ENCODE data around the gene CKB. TPM values are rescaled to one million over a fixed set of nuclear protein-coding genes. Genes with fewer than 3 reads are reported as not detected.

Gene CKB
- 6.4 TPM for total RNA-seq

DNA sequence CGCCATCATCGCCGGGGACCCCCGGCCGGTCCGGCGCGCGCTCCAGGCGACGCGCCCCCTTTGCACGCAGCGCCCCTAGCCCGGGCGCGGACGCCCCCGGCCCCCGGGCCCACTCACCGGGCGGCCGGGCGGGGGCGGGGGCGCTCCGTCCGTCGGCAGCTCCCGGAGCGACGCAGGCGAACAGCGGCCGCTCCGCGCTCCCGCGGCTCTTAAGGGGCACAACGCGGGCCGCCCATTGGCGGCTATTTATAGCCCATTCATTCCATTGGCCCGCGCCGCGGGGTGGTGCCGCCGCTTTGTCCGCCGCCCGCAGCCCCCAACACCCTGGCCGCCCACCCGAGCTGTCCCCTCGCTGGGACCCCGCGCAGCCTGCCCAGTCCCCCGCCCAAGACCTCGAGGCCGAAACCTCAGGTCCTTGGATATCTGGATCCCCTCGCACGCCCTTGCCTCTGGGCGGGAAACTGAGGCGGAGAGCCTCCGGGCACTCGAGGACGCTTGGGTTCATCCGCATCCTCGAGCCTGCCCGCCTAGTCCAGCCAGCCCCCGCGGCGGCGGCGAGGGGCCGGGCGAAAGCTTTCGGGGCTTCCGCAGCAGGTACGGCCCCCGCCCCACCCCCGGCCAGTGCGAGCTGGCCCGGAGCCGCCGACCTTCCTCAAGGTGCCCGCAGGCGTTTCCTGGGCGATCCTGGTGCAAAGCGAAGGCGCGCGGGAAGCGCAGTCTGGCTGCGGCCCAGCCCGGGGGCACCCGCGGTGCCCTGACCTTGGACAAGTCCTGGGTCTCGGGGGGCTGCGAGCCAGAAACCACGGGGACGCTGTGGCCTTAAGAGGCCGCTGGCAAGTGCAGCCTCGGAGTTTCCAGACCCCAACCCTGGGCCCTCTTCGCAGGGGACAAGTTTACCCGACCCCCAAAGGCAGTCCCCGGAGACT lies at the start of gene CKB:
TSS of gene CKB (minus strand) at position 182 of the 926 bp plus-strand sequence. CDS start 337 bp downstream, outside the sequence.
- peak within 1 kb of the TSS; percentile 24 for H3K4me3 ChIP-seq (ENCODE audit: low read length)
- peaks cover 50% of the 10 kb centered on the region for H3K4me1 ChIP-seq (ENCODE audit: insufficient read depth, low read length)
- no peaks in the 10 kb centered on the region for H3K9me3 ChIP-seq (ENCODE audit: low read depth, low read length)
- peaks cover 27% of the 10 kb centered on the region for H3K27me3 ChIP-seq (ENCODE audit: insufficient read depth, low read length)

DNA sequence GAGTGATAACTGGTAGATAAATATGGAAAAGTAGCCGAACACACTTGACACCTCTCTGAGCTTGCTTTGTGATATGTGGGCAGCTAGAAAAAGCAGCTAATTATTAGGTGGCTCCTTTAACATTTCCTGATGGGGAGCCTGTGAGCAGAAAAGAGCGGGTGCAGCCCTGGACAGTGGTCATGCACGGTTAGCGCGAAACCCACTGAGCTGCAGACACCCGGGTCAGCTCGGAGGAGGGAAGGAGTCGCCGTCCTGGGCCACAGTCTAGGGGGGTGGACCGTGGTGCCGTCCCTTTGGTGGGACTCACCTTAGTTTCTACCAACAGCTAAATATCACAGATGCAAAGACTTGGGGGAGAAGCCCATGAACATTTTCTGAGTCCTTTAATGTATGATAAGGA lies 46.8 kb upstream of the CKB start:
- Histone ChIP-seq H3K4me1 (ENCODE audit: insufficient read depth, low read length) (peaks cover 1% of the 10 kb centered on the region), H3K4me3 (ENCODE audit: low read length) (no peak overlapping the region), H3K9me3 (ENCODE audit: low read depth, low read length) (no peaks in the 10 kb centered on the region)

DNA sequence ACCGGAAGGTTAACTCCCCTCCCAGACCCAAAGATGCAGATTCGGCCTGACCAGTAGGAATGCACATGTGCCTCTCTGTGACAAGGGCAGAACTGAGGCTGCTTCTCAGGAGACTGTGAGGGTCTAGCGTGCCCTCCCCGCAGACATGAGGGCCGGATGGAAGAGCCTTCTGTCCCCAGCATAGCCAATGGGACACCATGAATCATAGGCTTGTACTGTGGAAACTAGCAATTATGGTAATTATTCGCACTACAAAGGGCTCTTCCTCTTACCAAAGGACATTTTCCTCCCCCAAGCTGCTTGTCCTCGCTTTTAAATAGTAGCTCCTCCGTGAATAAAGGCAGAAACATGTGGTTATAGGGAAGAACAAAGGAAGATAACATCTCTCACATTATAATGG lies 46.3 kb upstream of the CKB start:
- H3K4me3 ChIP-seq (ENCODE audit: low read length): no peak overlapping the region
- H3K4me1 ChIP-seq (ENCODE audit: insufficient read depth, low read length): peaks cover 6% of the 10 kb centered on the region
- H3K27me3 ChIP-seq (ENCODE audit: insufficient read depth, low read length): no peaks in the 10 kb centered on the region
- H3K9me3 ChIP-seq (ENCODE audit: low read depth, low read length): no peaks in the 10 kb centered on the region

More for the DNA sequence above, 46.8 kb upstream of the CKB start:
- H3K27me3 ChIP-seq (ENCODE audit: insufficient read depth, low read length): no peaks in the 10 kb centered on the region

DNA sequence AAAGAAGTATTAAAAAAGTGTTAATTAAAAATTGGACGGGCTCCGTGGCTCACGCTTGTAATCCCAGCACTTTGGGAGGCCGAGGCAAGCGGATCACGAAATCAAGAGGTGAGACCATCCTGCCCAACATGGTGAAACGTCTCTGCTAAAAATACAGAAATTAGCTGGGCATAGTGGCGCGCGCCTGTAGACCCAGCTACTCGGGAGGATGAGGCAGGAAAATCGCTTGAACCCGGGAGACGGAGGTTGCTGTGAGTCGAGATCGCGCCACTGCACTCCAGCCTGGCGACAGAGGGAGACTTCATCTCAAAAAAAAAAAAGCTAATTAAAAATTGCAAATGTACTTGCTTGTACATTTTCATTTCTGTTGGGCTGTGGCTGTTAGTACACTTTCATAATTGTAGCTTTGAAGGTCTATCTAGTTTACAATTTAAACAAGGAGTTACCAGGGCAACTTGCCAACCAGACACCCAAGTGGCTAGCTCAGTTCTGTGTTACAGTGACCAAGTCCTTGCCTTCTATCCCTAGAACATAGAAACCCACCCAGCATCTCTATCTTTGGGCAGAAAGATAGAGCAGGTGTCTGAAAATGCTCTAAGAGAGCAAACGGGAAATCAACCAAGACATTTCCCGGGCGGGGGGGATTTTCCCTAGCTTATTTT lies 41.3 kb upstream of the CKB start:
- Histone ChIP-seq H3K4me3 (ENCODE audit: low read length) (peak overlapping the region; percentile 90), H3K4me1 (ENCODE audit: insufficient read depth, low read length) (peaks cover 36% of the 10 kb centered on the region), H3K9me3 (ENCODE audit: low read depth, low read length) (no peaks in the 10 kb centered on the region)

DNA sequence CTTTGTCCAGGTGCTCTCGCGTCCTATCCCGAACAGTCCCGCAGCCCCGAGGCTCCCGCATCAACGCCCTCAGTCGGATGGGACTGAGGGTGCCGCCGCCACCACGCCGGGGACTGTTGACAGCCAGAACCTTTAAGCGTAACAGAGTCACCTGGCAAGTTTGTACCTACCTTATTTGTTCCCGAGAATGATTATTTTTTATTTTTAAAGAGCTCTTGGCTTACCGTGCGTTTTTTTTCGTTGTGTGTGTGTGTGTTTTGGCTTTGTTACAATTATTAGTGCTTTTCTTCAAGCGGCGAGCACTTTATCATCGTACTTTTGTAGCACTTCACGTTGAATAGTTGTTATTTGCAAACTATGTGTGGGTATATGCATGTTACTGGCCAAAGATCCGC lies 40.6 kb upstream of the CKB start:
- no peaks in the 10 kb centered on the region for H3K27me3 ChIP-seq (ENCODE audit: insufficient read depth, low read length)
- peak overlapping the region; percentile 90 for H3K4me3 ChIP-seq (ENCODE audit: low read length)
- peaks cover 40% of the 10 kb centered on the region for H3K4me1 ChIP-seq (ENCODE audit: insufficient read depth, low read length)
- no peaks in the 10 kb centered on the region for H3K9me3 ChIP-seq (ENCODE audit: low read depth, low read length)

More for the DNA sequence above, 41.3 kb upstream of the CKB start:
- no peaks in the 10 kb centered on the region for H3K27me3 ChIP-seq (ENCODE audit: insufficient read depth, low read length)

DNA sequence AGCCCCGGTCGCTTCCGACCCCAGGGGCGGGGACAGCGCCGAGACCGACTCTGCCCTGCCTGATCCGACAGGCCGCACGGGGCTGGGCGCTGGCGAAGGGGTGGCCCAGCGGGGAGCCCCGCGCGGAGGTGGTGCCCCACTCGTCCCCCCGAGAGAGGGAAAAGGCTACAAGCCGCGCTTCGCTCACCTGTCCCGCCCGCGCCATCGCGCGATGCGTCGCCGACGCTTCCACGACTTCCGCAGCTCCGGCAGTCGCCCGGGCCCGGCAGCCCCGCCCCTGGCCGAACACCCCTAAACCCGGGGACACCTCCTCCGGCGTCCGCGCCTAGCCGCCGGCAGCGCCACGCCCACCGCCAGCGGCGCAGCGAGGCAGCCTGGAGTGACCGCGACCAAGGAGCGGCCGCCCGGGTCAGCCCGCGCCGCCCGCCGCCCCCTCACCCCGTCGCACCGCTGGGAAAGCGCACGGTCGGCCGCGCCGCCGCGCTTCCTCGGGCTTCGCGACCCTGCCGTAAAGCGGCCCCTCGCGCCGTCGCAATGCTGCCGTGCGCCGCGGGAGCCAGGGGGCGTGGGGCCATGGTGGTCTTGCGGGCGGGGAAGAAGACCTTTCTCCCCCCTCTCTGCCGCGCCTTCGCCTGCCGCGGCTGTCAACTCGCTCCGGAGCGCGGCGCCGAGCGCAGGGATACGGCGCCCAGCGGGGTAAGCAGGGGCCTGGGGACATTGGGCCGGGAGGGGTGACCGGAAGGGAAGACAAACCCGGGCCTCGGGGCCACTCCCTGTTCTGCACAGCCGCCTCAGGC lies 40.0 kb upstream of the CKB start, which contains the start of the genes BAG5 and COA8:
TSS of gene BAG5 (minus strand) at position 229 of the 797 bp plus-strand sequence. CDS start 1,493 bp downstream, outside the sequence.
TSS of gene COA8 (plus strand) at position 532 of the 797 bp plus-strand sequence. CDS start at position 574, 42 bp downstream.
- H3K4me1 ChIP-seq (ENCODE audit: insufficient read depth, low read length): peaks cover 43% of the 10 kb centered on the region

DNA sequence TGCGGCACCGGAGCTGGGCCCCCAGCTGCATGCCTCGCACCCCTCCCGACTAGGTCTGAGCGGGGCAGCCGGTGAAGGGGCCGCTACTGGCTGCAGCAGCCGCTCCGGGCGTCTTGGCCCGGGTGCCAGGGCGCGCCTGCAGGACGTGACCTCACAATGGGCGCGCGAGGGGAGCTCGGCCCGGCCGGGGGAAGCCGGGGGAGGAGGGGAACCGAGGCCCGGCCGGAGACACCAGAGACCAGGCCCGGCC lies 39.5 kb upstream of the CKB start:
- H3K4me3 ChIP-seq (ENCODE audit: low read length): peak overlapping the region; percentile 90
- peaks cover 43% of the 10 kb centered on the region for H3K4me1 ChIP-seq (ENCODE audit: insufficient read depth, low read length)
- no peaks in the 10 kb centered on the region for H3K9me3 ChIP-seq (ENCODE audit: low read depth, low read length)
- no peaks in the 10 kb centered on the region for H3K27me3 ChIP-seq (ENCODE audit: insufficient read depth, low read length)

More for the DNA sequence above, 40.0 kb upstream of the CKB start, which contains the start of the genes BAG5 and COA8:
- H3K4me3 ChIP-seq (ENCODE audit: low read length): peak within 1 kb of the TSS; percentile 90
- no peaks in the 10 kb centered on the region for H3K9me3 ChIP-seq (ENCODE audit: low read depth, low read length)
- no peaks in the 10 kb centered on the region for H3K27me3 ChIP-seq (ENCODE audit: insufficient read depth, low read length)

DNA sequence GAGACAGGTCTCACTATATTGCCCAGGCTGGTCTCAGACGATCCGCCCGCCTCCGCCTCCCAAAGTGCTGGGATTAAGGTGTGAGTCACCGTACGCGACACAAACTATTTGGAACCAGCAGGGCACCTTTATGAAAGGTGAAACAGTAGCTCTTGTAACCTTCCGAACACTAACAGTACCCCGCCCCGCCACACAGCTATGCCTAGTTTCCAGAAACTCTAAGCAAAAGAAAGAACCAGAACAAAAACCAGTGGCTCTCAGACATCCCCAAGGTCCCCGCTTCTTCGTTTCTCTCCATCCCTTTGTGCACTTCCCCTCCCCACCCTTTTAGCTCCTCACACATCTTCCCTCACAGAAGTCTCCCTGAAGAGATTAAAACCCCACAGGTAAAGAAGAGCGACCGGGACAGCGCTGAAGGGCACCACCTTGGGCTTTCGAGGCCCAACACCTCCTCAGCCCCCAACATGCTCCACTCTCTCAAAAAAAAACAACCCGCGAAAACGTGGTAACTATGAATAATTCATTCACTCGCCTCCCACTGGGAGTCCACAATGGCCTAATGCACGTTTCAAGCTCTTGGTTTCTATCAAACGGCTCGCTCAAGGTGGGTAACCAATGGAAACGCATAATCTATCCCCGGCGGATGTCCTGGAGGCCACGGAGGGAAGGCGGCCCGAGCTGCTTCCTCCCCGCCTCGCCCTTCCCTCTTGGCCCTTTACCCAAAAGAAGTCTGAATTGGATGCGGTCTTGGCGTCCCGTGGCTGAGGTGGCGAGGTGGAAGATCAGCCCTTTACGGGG lies 39.0 kb upstream of the CKB start:
- H3K9me3 ChIP-seq (ENCODE audit: low read depth, low read length): no peaks in the 10 kb centered on the region
- peak overlapping the region; percentile 90 for H3K4me3 ChIP-seq (ENCODE audit: low read length)
- H3K4me1 ChIP-seq (ENCODE audit: insufficient read depth, low read length): peaks cover 43% of the 10 kb centered on the region
- no peaks in the 10 kb centered on the region for H3K27me3 ChIP-seq (ENCODE audit: insufficient read depth, low read length)

DNA sequence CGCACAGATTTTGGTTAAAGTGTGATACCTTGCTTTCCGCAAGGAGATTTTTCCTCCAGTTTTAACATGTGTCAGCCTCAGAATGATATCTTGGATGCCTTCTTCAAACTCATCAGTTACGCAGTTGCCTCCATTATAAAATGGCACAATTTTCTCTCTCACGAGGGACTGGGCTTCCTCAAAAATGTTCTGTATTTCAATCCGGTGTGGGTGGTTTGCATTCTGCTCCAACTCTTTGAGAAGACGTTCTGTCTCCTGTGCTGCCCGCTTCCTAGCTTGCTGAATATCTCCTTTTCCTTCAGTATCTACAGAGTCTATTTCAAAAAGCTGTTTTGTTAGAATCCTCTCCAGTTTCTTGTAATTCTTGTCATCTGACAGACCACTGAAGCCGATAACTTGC lies 38.1 kb upstream of the CKB start:
- Histone ChIP-seq H3K4me1 (ENCODE audit: insufficient read depth, low read length) (peaks cover 43% of the 10 kb centered on the region), H3K4me3 (ENCODE audit: low read length) (no peak overlapping the region), H3K27me3 (ENCODE audit: insufficient read depth, low read length) (no peaks in the 10 kb centered on the region), H3K9me3 (ENCODE audit: low read depth, low read length) (no peaks in the 10 kb centered on the region)

DNA sequence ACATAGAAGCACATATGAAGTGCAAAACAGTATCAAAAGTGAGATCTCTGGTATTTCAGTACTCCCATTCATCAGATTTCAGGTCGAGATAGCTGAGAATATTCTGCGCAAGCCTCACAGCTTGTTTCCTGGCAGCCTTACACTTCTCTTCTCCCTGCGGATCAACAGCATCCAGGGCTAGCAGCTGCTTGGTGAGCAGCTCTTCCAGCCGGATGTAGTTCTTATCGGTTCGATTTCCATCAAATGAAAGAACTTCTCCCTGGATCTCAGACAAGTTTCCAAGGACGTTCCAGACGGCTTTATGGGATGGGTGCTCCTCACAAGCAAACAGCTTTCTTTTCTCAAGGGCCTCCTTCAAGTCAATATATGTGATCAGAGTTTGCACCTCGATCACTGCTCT lies 37.1 kb upstream of the CKB start:
- H3K9me3 ChIP-seq (ENCODE audit: low read depth, low read length): no peaks in the 10 kb centered on the region
- no peaks in the 10 kb centered on the region for H3K27me3 ChIP-seq (ENCODE audit: insufficient read depth, low read length)
- H3K4me3 ChIP-seq (ENCODE audit: low read length): no peak overlapping the region
- H3K4me1 ChIP-seq (ENCODE audit: insufficient read depth, low read length): peaks cover 43% of the 10 kb centered on the region

DNA sequence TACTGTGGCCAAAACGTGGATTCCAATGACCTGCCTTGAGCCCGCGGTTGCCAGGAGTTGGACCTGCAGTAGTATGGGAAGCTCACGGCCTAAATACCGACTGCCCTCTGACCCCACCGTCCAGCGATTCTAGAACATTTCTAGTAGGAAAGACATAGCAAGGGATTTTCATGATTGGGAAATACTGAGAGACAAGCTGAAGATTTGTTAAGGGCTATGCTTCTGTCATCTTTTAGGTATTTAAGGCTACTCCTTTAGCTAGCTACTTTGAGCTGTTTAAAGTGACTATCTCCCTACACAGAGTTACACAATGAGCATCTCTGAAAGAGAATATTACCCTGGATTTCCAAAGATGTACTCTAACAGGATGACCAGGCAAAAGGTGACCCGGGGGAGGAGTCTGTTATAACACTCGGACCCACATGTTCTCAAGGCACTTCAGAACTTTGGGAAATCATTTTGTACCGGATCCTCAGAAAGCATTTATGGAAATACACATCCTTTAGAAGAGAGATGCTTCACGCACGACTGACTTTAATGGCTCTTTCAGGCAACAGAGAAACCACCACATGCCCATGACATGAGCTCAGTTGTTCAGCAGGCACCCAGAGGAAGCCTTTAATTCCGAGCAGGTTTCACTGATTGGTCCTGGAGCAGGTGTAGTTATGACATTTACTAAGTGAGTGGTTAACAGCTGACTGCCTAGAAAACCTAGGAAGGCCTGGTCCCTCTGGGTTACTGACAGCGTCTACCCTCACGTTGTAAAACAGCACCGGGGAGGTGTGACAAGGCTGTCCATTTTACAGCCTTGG lies 35.6 kb upstream of the CKB start:
- no peak overlapping the region for H3K4me3 ChIP-seq (ENCODE audit: low read length)
- no peaks in the 10 kb centered on the region for H3K27me3 ChIP-seq (ENCODE audit: insufficient read depth, low read length)
- peaks cover 30% of the 10 kb centered on the region for H3K4me1 ChIP-seq (ENCODE audit: insufficient read depth, low read length)
- no peaks in the 10 kb centered on the region for H3K9me3 ChIP-seq (ENCODE audit: low read depth, low read length)

DNA sequence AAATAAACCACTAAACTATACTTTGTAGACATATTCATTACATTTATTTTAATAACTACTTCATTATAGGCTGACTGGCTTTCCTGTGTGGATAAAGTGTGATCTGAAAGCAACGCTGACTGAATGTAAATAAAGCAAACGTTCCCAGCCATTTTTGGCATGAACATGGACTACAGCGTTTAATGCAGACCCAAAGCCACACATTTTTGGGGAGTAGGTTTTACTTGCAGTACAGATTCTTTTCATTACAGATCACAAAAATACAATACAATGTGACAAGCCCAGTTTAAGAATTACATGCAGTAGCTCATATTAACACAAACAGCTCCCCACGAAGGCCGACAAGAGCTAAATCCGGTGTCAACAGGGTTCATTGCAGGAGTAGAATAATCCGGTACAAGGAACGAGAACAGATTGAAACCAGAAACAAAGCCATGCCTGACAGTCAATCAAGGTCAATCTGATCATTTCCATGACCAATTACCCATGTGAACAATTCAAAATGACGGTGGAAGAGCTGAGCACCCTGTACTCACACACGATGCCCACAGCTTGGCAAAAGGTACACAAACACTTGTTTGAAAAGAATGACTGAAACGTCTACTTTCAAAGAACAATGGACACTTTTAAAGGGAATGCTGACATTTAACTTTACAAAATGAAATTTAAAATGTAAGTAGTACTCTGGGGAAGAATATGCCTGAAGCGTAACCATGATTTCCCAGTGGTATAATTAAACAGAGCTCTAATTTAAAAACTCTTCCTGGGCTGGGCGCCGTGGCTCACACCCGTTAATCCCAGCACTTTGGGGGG lies 34.5 kb upstream of the CKB start:
- Histone ChIP-seq H3K4me3 (ENCODE audit: low read length) (no peak overlapping the region), H3K27me3 (ENCODE audit: insufficient read depth, low read length) (no peaks in the 10 kb centered on the region), H3K4me1 (ENCODE audit: insufficient read depth, low read length) (peaks cover 27% of the 10 kb centered on the region), H3K9me3 (ENCODE audit: low read depth, low read length) (no peaks in the 10 kb centered on the region)

Data from mononuclear cell (primary cell).